Astrocyte of the spinal cord (primary cell): ENCODE data around the gene HSPG2.

Source experiments
- DNase-seq: peaks from one replicate; pipeline ENCODE4 v3.0.0; 2011; ENCODE audit warnings: low read depth, low spot score
- H3K4me3 ChIP-seq: 2 replicates; pipeline ENCODE4 v1.5.1; 2011; ENCODE audit warnings: low read depth, mild to moderate bottlenecking, low read length, moderate library complexity
- in situ Hi-C: cut with HindIII; loops from 2 replicates; pipeline ENCODE4 v1.10.0; 2017; ENCODE audit warnings: low sequenced_read_pairs
- TF ChIP-seq, protein P1 (sequence below): IDR thresholded peaks from 2 replicates; pipeline ENCODE4 v1.5.1; 2012; ENCODE audit warnings: low read depth, mild to moderate bottlenecking, low read length, inconsistent platforms

Gene HSPG2

GRCh38 chr1:21864730-21865129, 72.4 kb downstream of the HSPG2 start:
- no peak for DNase-seq
- in situ Hi-C loops, result no loop called here
- no peak overlapping the region for H3K4me3 ChIP-seq
- TF ChIP-seq, protein P1, sequence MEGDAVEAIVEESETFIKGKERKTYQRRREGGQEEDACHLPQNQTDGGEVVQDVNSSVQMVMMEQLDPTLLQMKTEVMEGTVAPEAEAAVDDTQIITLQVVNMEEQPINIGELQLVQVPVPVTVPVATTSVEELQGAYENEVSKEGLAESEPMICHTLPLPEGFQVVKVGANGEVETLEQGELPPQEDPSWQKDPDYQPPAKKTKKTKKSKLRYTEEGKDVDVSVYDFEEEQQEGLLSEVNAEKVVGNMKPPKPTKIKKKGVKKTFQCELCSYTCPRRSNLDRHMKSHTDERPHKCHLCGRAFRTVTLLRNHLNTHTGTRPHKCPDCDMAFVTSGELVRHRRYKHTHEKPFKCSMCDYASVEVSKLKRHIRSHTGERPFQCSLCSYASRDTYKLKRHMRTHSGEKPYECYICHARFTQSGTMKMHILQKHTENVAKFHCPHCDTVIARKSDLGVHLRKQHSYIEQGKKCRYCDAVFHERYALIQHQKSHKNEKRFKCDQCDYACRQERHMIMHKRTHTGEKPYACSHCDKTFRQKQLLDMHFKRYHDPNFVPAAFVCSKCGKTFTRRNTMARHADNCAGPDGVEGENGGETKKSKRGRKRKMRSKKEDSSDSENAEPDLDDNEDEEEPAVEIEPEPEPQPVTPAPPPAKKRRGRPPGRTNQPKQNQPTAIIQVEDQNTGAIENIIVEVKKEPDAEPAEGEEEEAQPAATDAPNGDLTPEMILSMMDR, result no peak

DNA sequence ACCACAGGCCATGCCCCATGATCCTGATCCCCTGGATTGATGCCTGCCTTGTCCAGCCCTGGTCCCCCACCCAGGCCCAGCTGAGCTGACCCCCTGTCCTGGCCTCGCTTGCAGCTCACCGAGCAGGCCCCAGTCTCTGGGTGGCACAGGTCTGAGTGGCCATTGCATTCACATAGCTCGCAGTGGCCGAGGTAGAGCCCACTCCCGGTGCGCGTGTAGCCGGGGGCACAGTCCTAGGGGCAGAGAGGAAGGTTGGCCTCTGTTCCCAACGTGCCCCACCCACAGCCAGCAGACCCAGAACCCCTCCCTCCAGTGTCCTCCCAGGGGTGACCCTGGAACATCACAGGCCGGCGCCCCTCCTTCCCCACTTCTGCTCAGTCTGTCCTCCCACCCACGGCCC, 73.1 kb downstream of the HSPG2 start:
- TF ChIP-seq, protein P1, result no peak
- in situ Hi-C loops, result no loop called here
- DNase-seq, result no peak
- no peak overlapping the region for H3K4me3 ChIP-seq

- peak; percentile 33 for DNase-seq
- no peak overlapping the region for H3K4me3 ChIP-seq
- in situ Hi-C loops, result no loop called here
- TF ChIP-seq, protein P1, result no peak
Measured at GRCh38 chr1:21861602-21862429, 75.3 kb downstream of the HSPG2 start.

- no peak overlapping the region for H3K4me3 ChIP-seq
- TF ChIP-seq, protein P1, result no peak
- in situ Hi-C loops, result no loop called here
- no peak for DNase-seq
Measured at GRCh38 chr1:21860971-21861370, 76.1 kb downstream of the HSPG2 start.

GRCh38 chr1:21859669-21860179, 77.4 kb downstream of the HSPG2 start:
- in situ Hi-C loops, result no loop called here
- TF ChIP-seq, protein P1, result no peak
- H3K4me3 ChIP-seq, result no peak overlapping the region
- no peak for DNase-seq

GRCh38 chr1:21857840-21858670, 79.1 kb downstream of the HSPG2 start:
- no peak overlapping the region for H3K4me3 ChIP-seq
- TF ChIP-seq, protein P1, result no peak
- in situ Hi-C loops, result no loop called here
- no peak for DNase-seq
